A673 (cell line): Measurements from ENCODE around the gene ABCG8. TPM values are rescaled to one million over a fixed set of nuclear protein-coding genes. Genes with fewer than 3 reads are reported as not detected.

Experiments
- BruUV-seq: library from RNA; stranded (reverse); fragments of 400-500 nt; replicated peaks from 2 replicates; lab custom pipeline; 2021; lab: Mats Ljungman, UMichigan
- CTCF ChIA-PET: fragments of 300-600 bp; sonication (Branson Sonifier 250); formaldehyde crosslinking; loops from one replicate; lab custom pipeline; 2022; ENCODE audit warnings: antibody characterized with exemption; lab: Charles Lee
- POLR2A ChIA-PET: fragments of 300-600 bp; sonication (Branson Sonifier 250); formaldehyde crosslinking; loops from one replicate; lab custom pipeline; 2022; ENCODE audit warnings: antibody characterized with exemption; ENCODE audit not compliant: low non-redundant PET; lab: Charles Lee
- DNase-seq: peaks from one replicate; pipeline ENCODE4 v3.0.0-alpha.2; 2015; ENCODE audit warnings: low spot score
- H3K27ac ChIP-seq: fragments of 200-600 bp; sonication (generic); 2 replicates; pipeline ENCODE4 v1.5.1; 2016; ENCODE audit warnings: mixed run types, low read depth, mild to moderate bottlenecking, mixed read lengths, antibody characterized with exemption, low read length; ENCODE audit not compliant: poor library complexity, severe bottlenecking
- H3K27me3 ChIP-seq: fragments of 200-600 bp; sonication (generic); replicated peaks from 2 replicates; pipeline ENCODE4 v1.6.1; 2017; ENCODE audit warnings: mixed run types, low read depth, mild to moderate bottlenecking, mixed read lengths, antibody characterized with exemption, low read length; ENCODE audit not compliant: insufficient read depth, poor library complexity
- H3K36me3 ChIP-seq: fragments of 200-600 bp; sonication (generic); 2 replicates; pipeline ENCODE4 v1.6.1; 2016; ENCODE audit warnings: mixed run types, mild to moderate bottlenecking, mixed read lengths, antibody characterized with exemption, low read length; ENCODE audit not compliant: insufficient read depth, poor library complexity, severe bottlenecking
- H3K4me1 ChIP-seq: fragments of 200-600 bp; sonication (generic); 2 replicates; pipeline ENCODE4 v1.6.1; 2017; ENCODE audit warnings: mixed run types, mild to moderate bottlenecking, mixed read lengths, antibody characterized with exemption, low read length; ENCODE audit not compliant: insufficient read depth, poor library complexity, severe bottlenecking
- H3K4me3 ChIP-seq: fragments of 200-600 bp; sonication (generic); 2 replicates; pipeline ENCODE4 v1.5.1; 2016; ENCODE audit warnings: low read depth, mixed run types, mild to moderate bottlenecking, mixed read lengths, low read length; ENCODE audit not compliant: poor library complexity, severe bottlenecking
- H3K9me3 ChIP-seq: fragments of 200-600 bp; sonication (generic); 2 replicates; pipeline ENCODE4 v1.6.1; 2016; ENCODE audit warnings: mixed run types, low read depth, mild to moderate bottlenecking, mixed read lengths, antibody characterized with exemption, low read length; ENCODE audit not compliant: poor library complexity, severe bottlenecking
- EZH2 ChIP-seq: fragments of 200-600 bp; sonication (generic); IDR thresholded peaks from 2 replicates; pipeline ENCODE4 v1.6.1; 2017; ENCODE audit warnings: borderline replicate concordance, low read depth, mild to moderate bottlenecking, mixed read lengths, antibody characterized with exemption, low read length; ENCODE audit not compliant: poor library complexity, severe bottlenecking
- intact Hi-C: fragments of 100-400 bp; cut with micrococcal nuclease; formaldehyde crosslinking; loops from one replicate; pipeline ENCODE4 v1.10.0; 2022; ENCODE audit not compliant: unreplicated experiment
- total RNA-seq: library from RNA; stranded (reverse); gene quantifications from 2 replicates; pipeline ENCODE4 v1.2.3, GENCODE V29; 2021
- TF ChIP-seq, protein P1 (sequence below): fragments of 300-800, 200-600 bp; sonication (generic); conservative IDR thresholded peaks from 2 replicates; pipeline ENCODE4 v1.5.1; 2017; ENCODE audit warnings: low read depth, mild to moderate bottlenecking, antibody characterized with exemption, low read length, moderate library complexity, mixed read lengths

The ABCG8 gene
- total RNA-seq, 1 experiment from 2014 or later, result not detected

DNA sequence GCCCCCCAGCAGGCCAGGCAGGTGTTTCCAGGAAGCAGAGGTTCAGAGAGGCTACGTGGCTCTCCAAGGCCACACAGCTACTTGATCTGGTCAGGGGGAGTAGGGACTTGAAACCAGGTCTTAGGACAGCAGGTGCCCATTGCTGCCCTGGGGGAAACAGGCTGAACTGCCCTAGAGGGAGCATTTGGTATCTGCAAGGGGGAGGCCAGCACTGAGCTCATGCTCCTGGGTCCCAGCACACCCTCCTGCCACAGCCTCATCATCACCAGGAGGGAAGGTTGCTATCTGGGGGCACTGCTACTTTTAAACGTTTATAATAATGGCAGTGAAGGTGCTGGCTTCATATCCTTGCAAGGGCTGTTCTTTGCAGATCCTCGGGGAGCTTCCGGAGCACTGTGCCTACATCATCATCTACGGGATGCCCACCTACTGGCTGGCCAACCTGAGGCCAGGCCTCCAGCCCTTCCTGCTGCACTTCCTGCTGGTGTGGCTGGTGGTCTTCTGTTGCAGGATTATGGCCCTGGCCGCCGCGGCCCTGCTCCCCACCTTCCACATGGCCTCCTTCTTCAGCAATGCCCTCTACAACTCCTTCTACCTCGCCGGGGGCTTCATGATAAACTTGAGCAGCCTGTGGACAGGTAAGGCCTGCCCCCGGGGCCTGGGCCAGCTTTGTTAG lies 36.1 kb downstream of the ABCG8 start:
- no TSS peak for BruUV-seq
- no peak for TF ChIP-seq EZH2
- TF ChIP-seq, protein P1, sequence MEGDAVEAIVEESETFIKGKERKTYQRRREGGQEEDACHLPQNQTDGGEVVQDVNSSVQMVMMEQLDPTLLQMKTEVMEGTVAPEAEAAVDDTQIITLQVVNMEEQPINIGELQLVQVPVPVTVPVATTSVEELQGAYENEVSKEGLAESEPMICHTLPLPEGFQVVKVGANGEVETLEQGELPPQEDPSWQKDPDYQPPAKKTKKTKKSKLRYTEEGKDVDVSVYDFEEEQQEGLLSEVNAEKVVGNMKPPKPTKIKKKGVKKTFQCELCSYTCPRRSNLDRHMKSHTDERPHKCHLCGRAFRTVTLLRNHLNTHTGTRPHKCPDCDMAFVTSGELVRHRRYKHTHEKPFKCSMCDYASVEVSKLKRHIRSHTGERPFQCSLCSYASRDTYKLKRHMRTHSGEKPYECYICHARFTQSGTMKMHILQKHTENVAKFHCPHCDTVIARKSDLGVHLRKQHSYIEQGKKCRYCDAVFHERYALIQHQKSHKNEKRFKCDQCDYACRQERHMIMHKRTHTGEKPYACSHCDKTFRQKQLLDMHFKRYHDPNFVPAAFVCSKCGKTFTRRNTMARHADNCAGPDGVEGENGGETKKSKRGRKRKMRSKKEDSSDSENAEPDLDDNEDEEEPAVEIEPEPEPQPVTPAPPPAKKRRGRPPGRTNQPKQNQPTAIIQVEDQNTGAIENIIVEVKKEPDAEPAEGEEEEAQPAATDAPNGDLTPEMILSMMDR, result no peak
- DNase-seq, result no peak
- Histone ChIP-seq H3K4me3 (no peak overlapping the region), H3K36me3 (no peaks in the 10 kb centered on the region), H3K27me3 (peaks cover 25% of the 10 kb centered on the region), H3K4me1 (peaks cover 4% of the 10 kb centered on the region), H3K27ac (no peak overlapping the region), H3K9me3 (no peaks in the 10 kb centered on the region)
- ChIA-PET POLR2A (no interaction called here), CTCF (no interaction called here)
- intact Hi-C loops, result loop anchor here (5.0 to 10.0 kb wide), 3 partner anchors 417 to 1080 kb away; no protein-coding TSS in a partner anchor

DNA sequence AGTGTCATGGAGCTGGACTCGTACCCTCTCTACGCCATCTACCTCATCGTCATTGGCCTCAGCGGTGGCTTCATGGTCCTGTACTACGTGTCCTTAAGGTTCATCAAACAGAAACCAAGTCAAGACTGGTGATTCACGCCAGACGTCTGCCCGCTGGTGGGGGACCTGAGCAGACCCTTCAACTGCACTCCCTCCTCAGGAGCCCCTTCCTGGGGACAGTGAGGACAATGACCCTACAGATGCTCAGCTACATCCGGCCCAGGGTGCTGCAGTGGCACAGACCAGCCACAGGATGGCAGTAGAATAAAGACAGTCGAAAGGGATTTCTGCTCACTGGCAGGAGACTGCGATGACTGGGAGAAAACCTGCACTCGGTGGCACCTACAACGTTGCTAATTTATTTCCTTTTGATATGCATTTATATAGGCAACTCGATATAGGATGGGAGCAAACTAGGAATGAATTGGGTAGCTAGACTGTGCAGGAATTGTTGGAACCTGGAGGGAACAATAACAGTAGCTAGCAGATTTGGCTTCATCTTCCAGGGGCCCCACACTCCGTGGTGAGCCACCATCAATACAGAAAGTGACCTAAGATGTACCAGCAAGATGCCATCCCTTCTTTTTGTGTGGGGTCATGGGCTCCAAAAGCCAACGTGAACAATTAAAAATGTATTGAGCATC lies 39.2 kb downstream of the ABCG8 start:
- ChIA-PET CTCF (interaction anchor here (0.6 to 1.0 kb wide), 2 partner anchors 273 to 414 kb away, joined by 3 read pairs; no protein-coding TSS in a partner anchor), POLR2A (no interaction called here)
- BruUV-seq, result no TSS peak
- H3K36me3 ChIP-seq, result no peaks in the 10 kb centered on the region
- H3K4me3 ChIP-seq, result no peak overlapping the region
- H3K27ac ChIP-seq, result no peak overlapping the region
- TF ChIP-seq, protein P1, result peak; percentile 98
- no peak for TF ChIP-seq EZH2
- H3K9me3 ChIP-seq, result no peaks in the 10 kb centered on the region
- intact Hi-C loops, result loop anchor here (2.0 to 10.0 kb wide), 3 partner anchors 265 to 1077 kb away; no protein-coding TSS in a partner anchor
- peaks cover 4% of the 10 kb centered on the region for H3K4me1 ChIP-seq
- DNase-seq, result peak; percentile 74
- no peaks in the 10 kb centered on the region for H3K27me3 ChIP-seq

DNA sequence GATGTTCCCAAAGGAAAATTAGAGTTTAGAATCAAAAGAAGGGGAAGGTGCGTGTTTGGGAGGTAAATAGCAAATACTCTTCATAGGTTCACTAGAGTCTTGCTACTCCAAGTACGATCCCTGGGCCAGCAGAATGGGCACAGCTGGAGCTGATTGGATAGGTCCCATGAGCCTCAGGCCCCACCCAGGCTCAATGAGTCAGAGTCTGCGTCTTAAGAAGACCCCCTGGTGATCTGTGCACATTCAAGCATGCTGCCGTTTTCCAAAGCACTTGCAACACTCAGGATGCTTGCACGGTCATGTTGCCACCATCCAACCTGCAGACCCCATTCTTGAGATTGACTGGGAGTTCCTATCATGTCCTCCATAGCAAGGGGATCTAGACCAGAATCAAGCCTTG lies 40.5 kb downstream of the ABCG8 start:
- no TSS peak for BruUV-seq
- Histone ChIP-seq H3K36me3 (no peaks in the 10 kb centered on the region), H3K4me3 (no peak overlapping the region), H3K27ac (no peak overlapping the region), H3K4me1 (peaks cover 4% of the 10 kb centered on the region), H3K27me3 (no peaks in the 10 kb centered on the region), H3K9me3 (no peaks in the 10 kb centered on the region)
- intact Hi-C loops, result loop anchor here (2.0 to 10.0 kb wide), 3 partner anchors 266 to 1076 kb away; no protein-coding TSS in a partner anchor
- ChIA-PET POLR2A (no interaction called here), CTCF (no interaction called here)
- DNase-seq, result peak; percentile 89
- TF ChIP-seq EZH2, result no peak
- TF ChIP-seq, protein P1, result no peak
